GM12865 (cell line): ENCODE data around the gene SNRPD3.

Experiments used
- DNase-seq: peaks from one replicate; pipeline ENCODE4 v3.0.0; 2010; ENCODE audit warnings: low read depth
- H3K4me3 ChIP-seq: 2 replicates; pipeline ENCODE4 v1.5.1; 2011; ENCODE audit warnings: mild to moderate bottlenecking, low read depth, low read length, control low read depth
- CTCF ChIP-seq: IDR thresholded peaks from 2 replicates; pipeline ENCODE4 v1.5.1; 2011; ENCODE audit warnings: low read length, control low read depth, low read depth, inconsistent platforms; ENCODE audit not compliant: insufficient read depth; ENCODE audit errors: missing control alignments

The SNRPD3 gene

DNA sequence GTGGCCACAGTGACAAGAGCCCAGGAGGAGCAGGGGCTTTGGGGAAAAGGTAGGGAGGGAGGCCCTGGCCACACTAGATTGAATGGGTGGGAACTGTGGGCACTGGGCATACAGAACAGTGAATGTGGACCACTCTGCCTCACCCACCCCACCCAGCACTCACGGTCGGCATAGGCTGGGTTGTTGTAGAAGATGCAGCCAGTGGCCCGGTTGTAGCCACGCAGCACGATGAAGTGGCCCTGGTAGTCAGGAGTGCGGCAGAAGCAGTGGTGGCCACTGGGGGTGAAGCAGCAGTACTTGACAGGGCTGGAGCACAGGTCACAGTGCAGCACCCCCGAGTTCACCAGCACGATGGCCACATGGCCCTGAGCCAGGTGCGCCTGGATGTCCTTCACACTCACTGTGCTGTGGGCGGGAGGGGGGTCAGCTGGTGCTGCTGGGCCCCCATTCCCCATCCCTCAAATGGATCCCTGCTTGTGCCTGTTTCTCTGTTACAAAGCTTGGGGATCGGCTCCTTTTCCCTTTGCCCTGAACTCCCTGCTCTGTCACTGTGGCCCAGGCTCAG is 12.0 kb upstream of the SNRPD3 start:
- no peak for DNase-seq
- TF ChIP-seq CTCF: no peak
- no peak overlapping the region for H3K4me3 ChIP-seq

DNA sequence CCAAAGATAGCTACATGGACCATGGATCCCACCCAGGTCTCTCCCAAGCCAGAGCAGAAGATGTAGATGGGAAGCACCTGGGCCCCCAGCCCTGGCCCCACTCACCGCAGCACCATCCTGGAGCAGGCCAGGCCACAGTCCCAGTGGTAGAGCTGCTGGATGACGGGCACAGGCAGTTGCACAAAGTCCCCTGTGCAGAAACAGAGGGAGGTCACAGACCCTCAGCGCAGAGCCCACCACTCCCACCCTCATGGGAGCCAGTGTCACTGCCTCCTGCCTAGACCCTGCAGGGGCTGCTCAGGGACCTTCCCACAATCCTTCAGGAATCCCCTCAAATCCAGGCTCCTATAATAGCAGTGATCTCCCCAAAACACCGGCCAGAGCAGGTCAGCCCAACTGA is 7.0 kb upstream of the SNRPD3 start:
- TF ChIP-seq CTCF: no peak
- H3K4me3 ChIP-seq: no peak overlapping the region
- DNase-seq: no peak

DNA sequence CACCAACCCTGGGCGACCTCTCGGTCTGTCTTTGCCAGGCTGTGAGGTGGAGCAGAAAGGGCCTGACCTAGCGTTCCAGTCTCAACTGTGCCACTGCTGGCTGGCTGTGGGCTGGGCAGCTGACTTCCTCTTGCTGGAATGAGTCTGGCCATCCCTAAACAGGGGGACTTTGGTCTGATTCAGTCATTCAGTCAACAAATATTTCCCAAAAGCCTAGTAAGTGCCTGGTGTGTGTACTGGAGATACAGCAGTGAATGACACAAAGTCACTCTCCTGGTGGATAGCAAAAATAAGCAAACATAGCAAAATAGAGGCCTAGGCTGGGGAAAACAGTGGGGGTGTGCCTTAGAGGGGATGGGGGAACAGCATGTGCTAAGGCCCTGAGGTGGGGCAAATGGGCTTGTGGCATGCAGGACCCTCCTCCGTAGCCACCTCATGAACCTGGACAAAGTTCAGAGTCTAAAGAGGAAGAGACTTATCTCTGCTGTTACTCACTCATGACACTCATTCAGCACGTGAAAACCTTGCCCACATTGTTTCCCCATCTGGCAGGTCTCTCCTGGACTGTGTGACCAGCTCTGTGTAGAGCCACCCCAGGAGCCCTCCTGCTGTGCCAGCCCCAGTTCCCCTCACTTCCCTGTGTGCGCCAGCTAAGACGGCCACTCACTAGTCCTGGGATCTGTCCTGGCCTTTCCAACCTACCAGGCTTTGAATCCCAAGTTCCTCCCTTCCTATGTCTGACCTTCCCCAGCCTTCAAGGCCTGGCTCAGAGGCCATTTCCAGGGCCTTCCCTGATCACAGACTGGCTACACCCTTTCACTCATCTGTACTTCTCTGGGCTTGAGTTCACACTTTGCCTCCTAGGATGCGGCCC is 5.5 kb upstream of the SNRPD3 start:
- no peak for TF ChIP-seq CTCF
- DNase-seq: no peak
- no peak overlapping the region for H3K4me3 ChIP-seq

DNA sequence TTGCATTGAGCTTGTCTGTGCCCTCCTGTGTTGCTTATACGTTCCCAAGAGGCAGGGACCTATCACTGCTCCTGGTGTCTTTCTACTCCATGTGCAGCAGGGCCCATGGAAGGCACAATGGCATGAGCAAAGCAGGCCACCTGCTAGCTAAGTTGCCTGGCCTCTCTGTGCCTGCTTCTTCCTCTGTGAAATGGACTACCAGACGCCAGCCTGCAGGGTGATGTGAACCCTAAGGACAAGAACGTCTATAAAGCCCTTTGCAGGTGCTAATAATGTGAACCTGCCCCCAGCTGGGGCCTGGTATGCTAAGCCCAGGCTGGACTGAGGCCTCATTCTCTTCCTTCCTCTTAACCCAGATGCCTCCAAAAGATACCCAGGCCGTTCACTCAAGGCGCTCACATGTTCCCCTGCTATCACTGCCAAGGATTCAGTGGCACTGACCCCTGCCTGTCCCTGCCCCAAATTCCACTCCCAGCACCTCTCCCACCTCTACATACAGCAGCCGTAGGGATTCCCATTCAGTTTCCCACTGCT is 4.8 kb upstream of the SNRPD3 start:
- no peak for DNase-seq
- no peak overlapping the region for H3K4me3 ChIP-seq
- no peak for TF ChIP-seq CTCF

DNA sequence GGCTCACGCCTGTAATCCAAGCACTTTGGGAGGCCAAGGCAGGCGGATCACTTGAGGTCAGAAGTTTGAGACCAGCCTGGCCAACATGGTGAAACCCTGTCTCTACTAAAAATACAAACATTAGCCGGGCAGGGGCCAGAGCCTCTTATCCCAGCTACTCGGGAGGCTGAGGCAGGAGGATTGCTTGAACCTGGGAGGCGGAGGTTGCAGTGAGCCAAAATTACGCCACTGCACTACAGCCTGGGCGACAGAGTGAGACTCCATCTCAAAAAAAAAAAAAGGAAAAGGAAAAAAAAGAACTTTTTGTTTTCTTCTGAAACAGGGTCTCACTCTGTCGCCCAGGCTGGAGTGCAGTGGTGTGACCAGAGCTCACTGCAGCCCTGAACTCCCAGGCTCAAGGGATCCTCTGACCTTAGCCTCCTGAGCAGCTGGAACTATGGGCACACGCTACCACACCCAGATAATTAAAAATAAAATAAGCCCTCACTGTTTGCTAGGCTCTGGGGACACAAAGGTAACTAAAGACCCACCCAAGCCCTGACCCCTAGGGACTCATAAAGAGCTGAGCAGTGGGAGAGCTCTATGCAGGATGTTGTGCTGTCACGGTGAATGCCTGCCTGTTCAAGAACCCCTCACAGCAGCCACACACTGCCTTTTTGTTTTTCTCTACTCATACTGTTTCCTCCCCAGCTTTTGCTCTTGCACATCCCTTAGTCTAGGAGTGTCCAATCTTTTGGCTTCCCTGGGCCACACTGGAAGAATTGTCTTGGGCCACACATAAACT is 3.1 kb upstream of the SNRPD3 start:
- H3K4me3 ChIP-seq: peak overlapping the region; percentile 72
- DNase-seq: peak; percentile 45

DNA sequence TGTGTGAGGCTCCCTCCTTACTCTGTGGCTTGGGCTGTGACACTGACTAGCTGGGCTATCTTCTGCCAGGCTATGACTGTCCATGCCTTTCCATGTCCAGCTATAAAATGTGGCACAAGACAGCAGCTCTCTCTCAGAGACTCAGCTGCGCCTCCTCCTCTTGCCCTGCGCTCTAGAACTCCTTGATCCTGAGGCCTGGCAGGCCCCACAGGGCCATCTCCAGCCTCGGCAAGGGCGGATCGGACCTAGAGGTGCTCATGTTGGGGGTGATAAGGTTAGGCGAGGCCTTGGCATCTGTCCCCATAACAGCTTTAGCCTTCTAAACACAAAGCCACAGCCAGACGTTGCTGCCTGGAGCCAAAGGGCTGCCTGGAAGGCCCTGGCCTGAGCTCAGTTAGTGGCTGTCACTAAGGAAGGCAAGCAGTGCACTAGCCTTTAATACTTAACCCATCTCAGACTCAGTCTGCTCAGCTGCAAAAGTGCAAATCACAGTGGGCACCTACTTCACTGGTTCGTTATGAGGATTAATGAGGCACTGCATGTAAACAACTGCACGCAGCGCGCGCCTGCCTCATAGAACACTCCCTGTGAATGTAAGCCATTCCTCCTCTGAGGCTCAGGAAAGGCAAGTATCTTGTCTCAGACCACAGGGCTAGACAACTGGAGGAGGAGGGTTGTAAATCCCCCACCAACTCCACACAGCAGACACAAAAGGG is 2.0 kb upstream of the SNRPD3 start:
- no peak for DNase-seq

More for the DNA sequence above, 2.0 kb upstream of the SNRPD3 start:
- no peak for TF ChIP-seq CTCF
- peak overlapping the region; percentile 72 for H3K4me3 ChIP-seq
